ENCODE data around the gene LRRC26.

Gene LRRC26

GRCh38 chr9:137181680-137182079 is 11.8 kb upstream of the LRRC26 start:
- Histone ChIP-seq H4K20me1 (ENCODE audit: insufficient read depth, low read length) (no peaks in the 10 kb centered on the region), H3K4me2 (ENCODE audit: low read length) (no peak overlapping the region), H3K9me2 (ENCODE audit: low read depth, low read length) (no peaks in the 10 kb centered on the region), H3K4me3 (ENCODE audit: low read depth, low read length, poor library complexity, severe bottlenecking) (no peak overlapping the region), H3K4me1 (ENCODE audit: insufficient read depth, low read length, severe bottlenecking) (peaks cover 8% of the 10 kb centered on the region), H3K9ac (ENCODE audit: low read length) (no peak overlapping the region), H3K27ac (ENCODE audit: low read depth, low read length, poor library complexity, severe bottlenecking) (no peak overlapping the region), H3K9me3 (ENCODE audit: low read length) (no peaks in the 10 kb centered on the region), H2AFZ (ENCODE audit: low read length) (no peak overlapping the region), H3F3A (ENCODE audit: insufficient read depth, low read length) (no peaks in the 10 kb centered on the region), H3K27me3 (ENCODE audit: insufficient read depth, low read length) (no peaks in the 10 kb centered on the region), H3K79me2 (ENCODE audit: insufficient read depth, low read length) (no peaks in the 10 kb centered on the region), H3K36me3 (ENCODE audit: insufficient read depth, low read length) (peaks cover 41% of the 10 kb centered on the region)
- TF ChIP-seq CTCF (IDR thresholded peaks at IDR 0.05; ENCODE audit: low read length) = no peak
- TF ChIP-seq EZH2 (IDR thresholded peaks at IDR 0.05; ENCODE audit: borderline replicate concordance, low read length) = no peak

- H3K36me3 ChIP-seq (ENCODE audit: insufficient read depth, low read length) = peaks cover 41% of the 10 kb centered on the region
Observed at GRCh38 chr9:137180491-137180890, 10.6 kb upstream of the LRRC26 start.

GRCh38 chr9:137179761-137180160 is 9.9 kb upstream of the LRRC26 start:
- Histone ChIP-seq H3K4me2 (ENCODE audit: low read length) (no peak overlapping the region), H3K79me2 (ENCODE audit: insufficient read depth, low read length) (no peaks in the 10 kb centered on the region), H3K4me1 (ENCODE audit: insufficient read depth, low read length, severe bottlenecking) (peaks cover 6% of the 10 kb centered on the region), H3K9me3 (ENCODE audit: low read length) (no peaks in the 10 kb centered on the region), H3K27ac (ENCODE audit: low read depth, low read length, poor library complexity, severe bottlenecking) (no peak overlapping the region), H3K4me3 (ENCODE audit: low read depth, low read length, poor library complexity, severe bottlenecking) (no peak overlapping the region), H2AFZ (ENCODE audit: low read length) (no peak overlapping the region), H3F3A (ENCODE audit: insufficient read depth, low read length) (peaks cover 4% of the 10 kb centered on the region; the same call in 1 of the 2 replicates), H3K9ac (ENCODE audit: low read length) (no peak overlapping the region), H3K36me3 (ENCODE audit: insufficient read depth, low read length) (peaks cover 41% of the 10 kb centered on the region), H3K9me2 (ENCODE audit: low read depth, low read length) (no peaks in the 10 kb centered on the region), H4K20me1 (ENCODE audit: insufficient read depth, low read length) (no peaks in the 10 kb centered on the region), H3K27me3 (ENCODE audit: insufficient read depth, low read length) (no peaks in the 10 kb centered on the region)
- TF ChIP-seq EZH2 (IDR thresholded peaks at IDR 0.05; ENCODE audit: borderline replicate concordance, low read length) = no peak

More at GRCh38 chr9:137180491-137180890, 10.6 kb upstream of the LRRC26 start:
- Histone ChIP-seq H2AFZ (ENCODE audit: low read length) (no peak overlapping the region), H3K4me2 (ENCODE audit: low read length) (no peak overlapping the region), H3K27me3 (ENCODE audit: insufficient read depth, low read length) (no peaks in the 10 kb centered on the region), H4K20me1 (ENCODE audit: insufficient read depth, low read length) (no peaks in the 10 kb centered on the region), H3K27ac (ENCODE audit: low read depth, low read length, poor library complexity, severe bottlenecking) (no peak overlapping the region), H3K4me1 (ENCODE audit: insufficient read depth, low read length, severe bottlenecking) (no peaks in the 10 kb centered on the region), H3K79me2 (ENCODE audit: insufficient read depth, low read length) (no peaks in the 10 kb centered on the region), H3K9me2 (ENCODE audit: low read depth, low read length) (no peaks in the 10 kb centered on the region), H3F3A (ENCODE audit: insufficient read depth, low read length) (peaks cover 4% of the 10 kb centered on the region; the same call in 1 of the 2 replicates), H3K9ac (ENCODE audit: low read length) (no peak overlapping the region), H3K9me3 (ENCODE audit: low read length) (no peaks in the 10 kb centered on the region), H3K4me3 (ENCODE audit: low read depth, low read length, poor library complexity, severe bottlenecking) (no peak overlapping the region)
- TF ChIP-seq CTCF (IDR thresholded peaks at IDR 0.05; ENCODE audit: low read length) (no peak), EZH2 (IDR thresholded peaks at IDR 0.05; ENCODE audit: borderline replicate concordance, low read length) (no peak)

GRCh38 chr9:137178939-137179630 is 9.2 kb upstream of the LRRC26 start:
- Histone ChIP-seq H3K9me3 (ENCODE audit: low read length) (no peaks in the 10 kb centered on the region), H3F3A (ENCODE audit: insufficient read depth, low read length) (peaks cover 4% of the 10 kb centered on the region; the same call in 1 of the 2 replicates), H3K9ac (ENCODE audit: low read length) (no peak overlapping the region), H3K4me2 (ENCODE audit: low read length) (no peak overlapping the region), H3K9me2 (ENCODE audit: low read depth, low read length) (no peaks in the 10 kb centered on the region), H3K79me2 (ENCODE audit: insufficient read depth, low read length) (no peaks in the 10 kb centered on the region), H3K27me3 (ENCODE audit: insufficient read depth, low read length) (0 out of 2 replicates have a peak, but pooled peaks cover 3% of the 10 kb centered on the region), H3K4me3 (ENCODE audit: low read depth, low read length, poor library complexity, severe bottlenecking) (no peak overlapping the region), H3K27ac (ENCODE audit: low read depth, low read length, poor library complexity, severe bottlenecking) (no peak overlapping the region), H2AFZ (ENCODE audit: low read length) (no peak overlapping the region), H4K20me1 (ENCODE audit: insufficient read depth, low read length) (no peaks in the 10 kb centered on the region), H3K4me1 (ENCODE audit: insufficient read depth, low read length, severe bottlenecking) (peaks cover 11% of the 10 kb centered on the region), H3K36me3 (ENCODE audit: insufficient read depth, low read length) (peaks cover 41% of the 10 kb centered on the region)
- no peak for TF ChIP-seq EZH2 (IDR thresholded peaks at IDR 0.05; ENCODE audit: borderline replicate concordance, low read length)
- no peak for TF ChIP-seq CTCF (IDR thresholded peaks at IDR 0.05; ENCODE audit: low read length)

Measured in OCI-LY1 (cell line).